ENCODE results near the gene KLHL26.

The KLHL26 gene

DNA sequence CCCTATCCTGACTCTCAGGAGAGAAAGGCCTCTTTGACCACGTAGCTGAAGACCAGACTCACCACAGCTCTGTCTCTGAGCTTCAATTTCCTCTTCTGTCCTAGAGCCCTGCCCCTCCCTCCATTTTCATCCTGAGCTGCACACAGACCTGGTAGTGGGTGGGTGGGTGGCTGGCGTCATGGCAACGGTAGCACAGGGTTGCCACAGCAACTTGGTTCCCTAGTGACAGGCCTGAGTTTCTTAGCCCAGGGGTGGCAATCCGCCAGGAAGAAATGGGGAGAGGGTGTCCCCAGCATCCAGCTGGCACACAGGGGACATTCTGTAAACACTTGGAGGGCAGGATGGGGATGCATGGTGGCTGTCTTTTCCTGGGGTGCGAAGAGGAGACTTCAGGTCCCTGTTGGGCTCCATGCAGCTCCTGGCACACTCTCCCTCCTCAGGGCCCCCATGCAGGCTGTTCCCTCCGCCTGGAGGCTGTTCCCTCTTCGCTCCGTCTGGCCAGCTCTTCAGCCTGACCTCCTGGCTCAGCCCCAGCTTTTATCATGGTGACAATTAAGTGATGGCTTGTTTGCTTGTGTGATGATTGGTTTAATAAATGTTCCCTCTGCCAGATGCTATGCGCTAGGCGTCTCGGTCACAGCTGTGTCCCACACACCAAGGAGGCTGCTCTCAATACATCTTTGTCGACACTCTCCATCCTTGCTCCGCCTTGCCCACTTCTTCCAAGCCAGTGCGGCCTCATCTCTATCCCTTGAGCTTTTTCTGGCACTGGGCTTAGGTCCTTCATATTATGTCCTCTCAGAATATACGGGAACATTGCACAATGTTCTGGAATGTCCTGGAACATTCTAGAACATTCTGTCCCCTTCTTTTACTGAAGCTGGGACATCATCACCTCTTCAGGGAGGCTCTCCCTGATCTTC, 7.4 kb upstream of the KLHL26 start:
- peak overlapping the region; percentile 47 to 48 for H3K27ac ChIP-seq
- TF ChIP-seq, protein P1, sequence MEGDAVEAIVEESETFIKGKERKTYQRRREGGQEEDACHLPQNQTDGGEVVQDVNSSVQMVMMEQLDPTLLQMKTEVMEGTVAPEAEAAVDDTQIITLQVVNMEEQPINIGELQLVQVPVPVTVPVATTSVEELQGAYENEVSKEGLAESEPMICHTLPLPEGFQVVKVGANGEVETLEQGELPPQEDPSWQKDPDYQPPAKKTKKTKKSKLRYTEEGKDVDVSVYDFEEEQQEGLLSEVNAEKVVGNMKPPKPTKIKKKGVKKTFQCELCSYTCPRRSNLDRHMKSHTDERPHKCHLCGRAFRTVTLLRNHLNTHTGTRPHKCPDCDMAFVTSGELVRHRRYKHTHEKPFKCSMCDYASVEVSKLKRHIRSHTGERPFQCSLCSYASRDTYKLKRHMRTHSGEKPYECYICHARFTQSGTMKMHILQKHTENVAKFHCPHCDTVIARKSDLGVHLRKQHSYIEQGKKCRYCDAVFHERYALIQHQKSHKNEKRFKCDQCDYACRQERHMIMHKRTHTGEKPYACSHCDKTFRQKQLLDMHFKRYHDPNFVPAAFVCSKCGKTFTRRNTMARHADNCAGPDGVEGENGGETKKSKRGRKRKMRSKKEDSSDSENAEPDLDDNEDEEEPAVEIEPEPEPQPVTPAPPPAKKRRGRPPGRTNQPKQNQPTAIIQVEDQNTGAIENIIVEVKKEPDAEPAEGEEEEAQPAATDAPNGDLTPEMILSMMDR (IDR thresholded peaks at IDR 0.05) = no peak
- no peaks in the 10 kb centered on the region for H3K9me3 ChIP-seq
- no peak overlapping the region for H3K4me3 ChIP-seq
- intact Hi-C loops (cut with DNase I; ENCODE audit: low total_unique reads) = no loop called here
- H3K27me3 ChIP-seq = no peaks in the 10 kb centered on the region
- H3K36me3 ChIP-seq = no peaks in the 10 kb centered on the region
- peak; percentile 78 to 80 for DNase-seq
- H3K4me1 ChIP-seq = peaks cover 0 to 18% (median 6%) of the 10 kb centered on the region in 4 donors

DNA sequence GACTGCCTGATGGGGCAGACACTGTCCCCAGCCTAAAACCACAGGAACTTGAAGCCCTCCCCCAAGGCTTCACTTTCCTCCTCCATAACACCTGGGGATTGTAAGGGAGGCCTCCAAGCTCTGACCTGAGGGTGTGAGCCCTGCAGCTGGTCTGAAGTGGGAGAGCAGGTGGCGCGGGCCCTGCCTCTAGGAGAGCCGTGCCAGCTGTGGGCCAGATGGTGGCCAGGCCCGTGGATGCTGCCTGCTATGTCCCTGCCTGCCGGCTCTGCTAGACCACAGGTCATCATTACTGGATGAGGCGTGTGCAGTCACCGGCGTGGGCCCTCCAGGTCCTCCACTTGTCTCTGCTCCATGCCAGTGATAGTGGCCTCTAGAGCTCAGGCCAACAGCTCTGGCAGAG, 3.5 kb upstream of the KLHL26 start:
- peaks cover 0 to 44% (median 20%) of the 10 kb centered on the region in 4 donors for H3K4me1 ChIP-seq
- DNase-seq = no peak
- no peak overlapping the region for H3K27ac ChIP-seq
- intact Hi-C loops (cut with DNase I; ENCODE audit: low total_unique reads) = no loop called here
- H3K27me3 ChIP-seq = no peaks in the 10 kb centered on the region
- H3K4me3 ChIP-seq = no peak overlapping the region
- TF ChIP-seq, protein P1 (IDR thresholded peaks at IDR 0.05) = no peak
- no peaks in the 10 kb centered on the region for H3K36me3 ChIP-seq
- no peaks in the 10 kb centered on the region for H3K9me3 ChIP-seq

DNA sequence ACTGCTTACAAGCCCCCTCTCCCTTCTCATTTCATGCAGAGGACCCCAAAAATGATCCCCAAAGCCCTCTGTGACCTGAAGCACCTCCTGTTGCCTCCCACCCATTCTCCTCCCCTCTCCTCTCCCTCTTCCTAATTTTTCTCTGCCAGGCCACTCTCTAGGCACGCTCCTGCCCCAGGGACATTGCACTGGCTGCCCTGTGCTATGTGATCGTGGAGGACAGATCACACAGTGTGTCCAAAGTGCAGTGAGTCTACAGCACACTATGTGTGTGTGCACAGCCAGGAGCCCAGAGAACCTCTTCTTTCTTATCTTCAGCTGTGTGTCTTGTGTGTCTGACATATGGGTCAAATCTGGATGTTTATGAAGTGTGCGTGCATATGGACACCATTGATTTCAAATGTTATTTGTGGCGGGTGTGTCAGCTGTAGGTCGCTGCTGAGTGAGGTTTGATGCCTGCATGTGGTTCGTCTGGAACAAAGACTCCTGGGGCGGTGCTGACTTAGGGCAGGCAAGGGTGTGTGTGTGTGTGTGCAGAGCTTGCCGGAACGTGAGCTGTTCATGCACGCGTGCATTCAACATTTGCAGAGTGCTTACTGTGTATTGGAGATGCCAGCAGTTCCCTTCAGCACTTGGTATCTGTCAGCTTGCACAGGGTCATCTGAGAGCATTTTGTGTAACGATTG, 2.1 kb upstream of the KLHL26 start:
- no peaks in the 10 kb centered on the region for H3K36me3 ChIP-seq
- peak overlapping the region; percentile 90 for H3K27ac ChIP-seq
- H3K27me3 ChIP-seq = no peaks in the 10 kb centered on the region
- DNase-seq = no peak
- H3K9me3 ChIP-seq = no peaks in the 10 kb centered on the region
- TF ChIP-seq, protein P1 (IDR thresholded peaks at IDR 0.05) = no peak
- intact Hi-C loops (cut with DNase I; ENCODE audit: low total_unique reads) = no loop called here
- H3K4me1 ChIP-seq = peaks cover 0 to 40% (median 17%) of the 10 kb centered on the region in 4 donors
- H3K4me3 ChIP-seq = no peak overlapping the region

DNA sequence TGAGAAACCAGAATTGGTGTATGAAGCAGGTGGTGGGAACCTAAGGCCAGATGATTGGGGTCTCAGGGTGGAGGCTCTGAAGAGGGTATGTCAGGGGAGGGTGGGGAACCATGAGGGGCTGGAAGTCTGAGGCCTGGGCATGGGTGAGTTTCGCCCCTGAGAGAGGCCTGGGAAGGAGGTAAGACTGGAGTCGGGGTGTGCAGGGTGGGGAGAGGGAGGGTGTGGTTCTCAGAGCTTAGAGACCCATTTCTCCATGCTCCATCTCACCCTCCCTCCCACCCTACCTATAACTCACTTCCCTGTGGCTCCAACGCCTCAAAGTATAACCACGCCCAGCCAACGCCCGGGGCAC, 1.0 kb upstream of the KLHL26 start:
- no peaks in the 10 kb centered on the region for H3K9me3 ChIP-seq

DNA sequence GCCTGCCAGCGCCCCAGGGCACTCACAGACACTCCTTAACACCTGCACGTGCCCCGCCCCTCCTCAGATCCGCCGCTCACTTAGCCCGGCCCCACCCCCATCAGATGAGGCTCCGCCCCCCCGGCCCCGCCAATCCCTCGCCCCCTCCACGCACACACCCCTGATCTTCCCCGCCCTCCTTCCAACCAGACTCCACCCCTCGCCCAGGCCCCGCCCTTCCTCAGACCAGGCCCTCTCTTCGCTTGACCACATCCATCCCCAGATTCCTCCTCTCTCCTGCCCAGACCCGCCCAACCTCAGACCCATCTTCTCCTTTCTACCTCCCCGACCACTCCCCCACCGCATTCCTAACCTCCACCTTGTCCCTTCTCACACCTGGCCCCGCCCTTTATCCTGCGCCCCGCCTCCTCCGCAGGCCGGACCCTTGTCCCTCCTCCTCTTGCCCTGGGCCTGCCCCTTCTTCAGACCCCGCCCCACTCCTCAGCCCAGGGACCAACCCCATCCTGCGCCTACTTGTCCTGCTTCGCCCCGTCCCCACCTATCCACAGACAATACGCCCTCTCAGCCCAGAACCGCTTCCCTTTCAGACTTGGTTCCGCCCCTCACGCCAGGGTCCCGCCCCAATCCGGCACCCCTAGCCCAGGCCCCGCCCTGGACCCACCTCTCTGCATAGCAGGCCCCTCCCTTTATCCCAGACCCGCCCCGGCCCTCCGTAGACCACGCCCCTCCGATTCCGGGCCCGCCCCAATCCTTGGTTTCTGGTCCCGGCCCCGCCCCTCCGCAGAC, 452 bp upstream of the KLHL26 start:
- DNase-seq = peak; percentile 98 to 99
- peak overlapping the region; percentile 79 to 82 for H3K4me3 ChIP-seq
- intact Hi-C loops (cut with DNase I; ENCODE audit: low total_unique reads) = no loop called here
- TF ChIP-seq, protein P1 (IDR thresholded peaks at IDR 0.05) = no peak
- peaks cover 0 to 34% (median 16%) of the 10 kb centered on the region in 4 donors for H3K4me1 ChIP-seq
- H3K9me3 ChIP-seq = no peaks in the 10 kb centered on the region
- no peaks in the 10 kb centered on the region for H3K27me3 ChIP-seq
- H3K36me3 ChIP-seq = no peaks in the 10 kb centered on the region
- H3K27ac ChIP-seq = peak overlapping the region; percentile 90

More for the DNA sequence above, 1.0 kb upstream of the KLHL26 start:
- Histone ChIP-seq H3K4me3 (peak overlapping the region; percentile 79 to 82), H3K27ac (peak overlapping the region; percentile 90), H3K27me3 (no peaks in the 10 kb centered on the region), H3K4me1 (peaks cover 0 to 34% (median 16%) of the 10 kb centered on the region in 4 donors), H3K36me3 (no peaks in the 10 kb centered on the region)
- DNase-seq = no peak
- intact Hi-C loops (cut with DNase I; ENCODE audit: low total_unique reads) = no loop called here
- TF ChIP-seq, protein P1 (IDR thresholded peaks at IDR 0.05) = no peak
